HepG2 (cell line): ENCODE results near the gene HPS3. TPM values are rescaled to one million over a fixed set of nuclear protein-coding genes. Genes with fewer than 3 reads are reported as not detected.

Source experiments
- BRD4 ChIP-seq: sonication (generic); formaldehyde crosslinking; IDR thresholded peaks from 2 replicates; pipeline ENCODE4 v1.4.0; 2020; ENCODE audit warnings: missing genetic modification reagents
- CREBL2 ChIP-seq: sonication (generic); formaldehyde crosslinking; IDR thresholded peaks from 2 replicates; pipeline ENCODE4 v1.8.1; 2023; ENCODE audit warnings: missing genetic modification reagents, mild to moderate bottlenecking, borderline replicate concordance
- EZH2 ChIP-seq: conservative IDR thresholded peaks from 2 replicates; pipeline ENCODE4 v1.6.1; 2012; ENCODE audit warnings: mild to moderate bottlenecking, low read depth, low read length, moderate library complexity
- FOXK1 ChIP-seq: sonication (generic); formaldehyde crosslinking; IDR thresholded peaks from 2 replicates; pipeline ENCODE4 v1.4.0; 2020; ENCODE audit warnings: low read depth, missing genetic modification reagents, borderline replicate concordance
- HNRNPH1 ChIP-seq: fragments of 200-400 bp; formaldehyde crosslinking; optimal IDR thresholded peaks from 2 replicates; pipeline ENCODE3; 2017; ENCODE audit warnings: mild to moderate bottlenecking, low read depth, low read length
- KDM5B ChIP-seq: sonication (generic); formaldehyde crosslinking; IDR thresholded peaks from 2 replicates; pipeline ENCODE4 v1.4.0; 2020; ENCODE audit warnings: missing genetic modification reagents, mild to moderate bottlenecking, borderline replicate concordance
- MLLT10 ChIP-seq: sonication (generic); formaldehyde crosslinking; IDR thresholded peaks from 2 replicates; pipeline ENCODE4 v1.4.0; 2020; ENCODE audit warnings: missing genetic modification reagents
- MXI1 ChIP-seq: IDR thresholded peaks from 3 replicates; pipeline ENCODE4 v1.6.1; 2012; ENCODE audit warnings: low read depth, low read length, inconsistent platforms, borderline replicate concordance
- NFE2 ChIP-seq: sonication (generic); formaldehyde crosslinking; IDR thresholded peaks from 2 replicates; pipeline ENCODE4 v1.4.0; 2020; ENCODE audit warnings: missing genetic modification reagents
- SALL1 ChIP-seq: sonication (generic); formaldehyde crosslinking; IDR thresholded peaks from 2 replicates; pipeline ENCODE4 v1.8.0; 2022; ENCODE audit warnings: mild to moderate bottlenecking, missing genetic modification reagents
- TAF15 ChIP-seq: fragments of 200-400 bp; formaldehyde crosslinking; IDR thresholded peaks from one replicate; pipeline ENCODE4 v1.6.1; 2018; ENCODE audit warnings: mild to moderate bottlenecking, low read depth, low read length; ENCODE audit not compliant: poor library complexity, severe bottlenecking
- TRIM24 ChIP-seq: sonication (generic); formaldehyde crosslinking; IDR thresholded peaks from 2 replicates; pipeline ENCODE4 v1.8.0; 2022; ENCODE audit warnings: mild to moderate bottlenecking, missing genetic modification reagents
- USF2 ChIP-seq, 2 experiments: sonication (generic) in 1 of 2; formaldehyde crosslinking in 1 of 2; IDR thresholded peaks; 2 replicates each; pipeline versions ENCODE4 v1.5.1 to v1.6.1; 2011 to 2020; ENCODE audit warnings: borderline replicate concordance in 1 of 2, low read depth in 1 of 2, low read length in 1 of 2, mild to moderate bottlenecking in 1 of 2, missing genetic modification reagents in 1 of 2, moderate library complexity in 1 of 2
- WIZ ChIP-seq: sonication (generic); formaldehyde crosslinking; IDR thresholded peaks from 2 replicates; pipeline ENCODE4 v1.5.1; 2020; ENCODE audit warnings: mild to moderate bottlenecking, missing genetic modification reagents
- ZBTB1 ChIP-seq: sonication (generic); formaldehyde crosslinking; IDR thresholded peaks from 2 replicates; pipeline ENCODE4 v1.4.0; 2020; ENCODE audit warnings: missing genetic modification reagents, borderline replicate concordance
- ZNF124 ChIP-seq: sonication (generic); formaldehyde crosslinking; IDR thresholded peaks from 2 replicates; pipeline ENCODE4 v1.4.0; 2020; ENCODE audit warnings: missing genetic modification reagents
- ZNF407 ChIP-seq: sonication (generic); formaldehyde crosslinking; IDR thresholded peaks from one replicate; pipeline ENCODE4 v1.5.1; 2020; ENCODE audit warnings: mild to moderate bottlenecking, missing genetic modification reagents; ENCODE audit errors: not compliant biosample characterization
- ZNF883 ChIP-seq: sonication (generic); formaldehyde crosslinking; IDR thresholded peaks from 2 replicates; pipeline ENCODE4 v1.5.1; 2020; ENCODE audit warnings: mild to moderate bottlenecking, missing genetic modification reagents; ENCODE audit errors: not compliant biosample characterization
- polyA plus RNA-seq, 8 experiments: library from polyadenylated mRNA; depleted of rRNA in 3 of 8; stranded (reverse) in 7 of 8; unstranded in 1 of 8; fragments of >200 nt; fragmentation: Illumina TruSeq in 4 of 8; extraction: Trizol in 4 of 8; gene quantifications; 2 replicates each; pipeline versions ENCODE4 v1.2.1 to v1.2.3, GENCODE V29; 2011 to 2016; ENCODE audit warnings: low read depth in 4 of 8, missing spikeins in 1 of 8, mixed read lengths in 1 of 8; ENCODE audit not compliant: insufficient read depth in 1 of 8
- total RNA-seq, 5 experiments: library from RNA; depleted of rRNA; stranded (reverse); fragments of >200 nt; fragmentation: Illumina TruSeq; extraction: Trizol; gene quantifications; 2 replicates each; pipeline ENCODE4 v1.2.3, GENCODE V29; 2016; ENCODE audit warnings: low read depth in 1 of 5

Gene HPS3
- total and polyA plus RNA-seq, 2 of the 13 experiments (the other 11 are each of a cell fraction or from before 2014, with no cell fraction given), result 9.5 to 18.9 TPM

GRCh38 chr3:149129326-149130205 is at the start of gene HPS3 (continued):
- peak; percentile 82 for TF ChIP-seq ZNF407 (CRISPR knock-in tag)
- TF ChIP-seq BRD4 (CRISPR knock-in tag), result peak; percentile 62; the same call in 1 of the 2 replicates
- TF ChIP-seq USF2 (IDR thresholded peaks at IDR 0.05; ENCODE audit: low read depth, low read length), result peak; percentile 78
- TF ChIP-seq USF2 (CRISPR knock-in tag; IDR thresholded peaks at IDR 0.05; ENCODE audit: borderline replicate concordance), result peak; percentile 95; the same call in 1 of the 2 replicates
- peak; percentile 86; the same call in 1 of the 3 replicates for TF ChIP-seq MXI1
- no peak for TF ChIP-seq WIZ (CRISPR knock-in tag)
- TF ChIP-seq FOXK1 (CRISPR knock-in tag), result no peak
- no peak for TF ChIP-seq HNRNPH1
- peak; percentile 91 for TF ChIP-seq ZNF883 (CRISPR knock-in tag)
- TF ChIP-seq SALL1 (CRISPR knock-in tag), result peak; percentile 79
- no peak for TF ChIP-seq EZH2
- TF ChIP-seq TRIM24 (CRISPR knock-in tag), result no peak
- TF ChIP-seq ZNF124, result peak; percentile 67; the same call in 1 of the 2 replicates
- no peak for TF ChIP-seq NFE2 (CRISPR knock-in tag)
- peak; percentile 98 for TF ChIP-seq KDM5B (CRISPR knock-in tag)
- no peak for TF ChIP-seq TAF15
- no peak for TF ChIP-seq ZBTB1 (CRISPR knock-in tag)
- no peak for TF ChIP-seq MLLT10
- TF ChIP-seq CREBL2 (CRISPR knock-in tag), result peak; percentile 53; the same call in 1 of the 2 replicates
